IMR-90 (cell line): ENCODE results near the gene KLHL7.

Experiments
- CEBPB ChIP-seq: IDR thresholded peaks from 2 replicates; pipeline ENCODE4 v1.6.1; 2012; ENCODE audit warnings: low read depth, low read length, improper control_type of control experiment
- FOS ChIP-seq: fragments of 150-350 bp; IDR thresholded peaks from 2 replicates; pipeline ENCODE4 v1.6.1; 2016; ENCODE audit warnings: low read depth, low read length
- POLR2A ChIP-seq: IDR thresholded peaks from 2 replicates; pipeline ENCODE4 v1.6.1; 2012; ENCODE audit warnings: mild to moderate bottlenecking, low read depth, low read length
- RAD21 ChIP-seq: IDR thresholded peaks from 2 replicates; pipeline ENCODE4 v1.6.1; 2012; ENCODE audit warnings: low read length, improper control_type of control experiment
- RFX5 ChIP-seq: IDR thresholded peaks from 2 replicates; pipeline ENCODE4 v1.8.0; 2012; ENCODE audit warnings: low read depth, mild to moderate bottlenecking, low read length, moderate library complexity
- SMC3 ChIP-seq: fragments of 150-350 bp; IDR thresholded peaks from 2 replicates; pipeline ENCODE4 v1.6.1; 2016; ENCODE audit warnings: low read depth, mild to moderate bottlenecking, antibody characterized with exemption, low read length, moderate library complexity
- TF ChIP-seq, protein P1 (sequence below): conservative IDR thresholded peaks from 2 replicates; pipeline ENCODE4 v1.5.1; 2012; ENCODE audit warnings: mild to moderate bottlenecking, low read depth, low read length, improper control_type of control experiment
- TF ChIP-seq, protein P2 (sequence below): fragments of 150-350 bp; IDR thresholded peaks from 2 replicates; pipeline ENCODE4 v1.6.1; 2017; ENCODE audit warnings: mild to moderate bottlenecking, antibody characterized with exemption, low read length, low read depth

DNA sequence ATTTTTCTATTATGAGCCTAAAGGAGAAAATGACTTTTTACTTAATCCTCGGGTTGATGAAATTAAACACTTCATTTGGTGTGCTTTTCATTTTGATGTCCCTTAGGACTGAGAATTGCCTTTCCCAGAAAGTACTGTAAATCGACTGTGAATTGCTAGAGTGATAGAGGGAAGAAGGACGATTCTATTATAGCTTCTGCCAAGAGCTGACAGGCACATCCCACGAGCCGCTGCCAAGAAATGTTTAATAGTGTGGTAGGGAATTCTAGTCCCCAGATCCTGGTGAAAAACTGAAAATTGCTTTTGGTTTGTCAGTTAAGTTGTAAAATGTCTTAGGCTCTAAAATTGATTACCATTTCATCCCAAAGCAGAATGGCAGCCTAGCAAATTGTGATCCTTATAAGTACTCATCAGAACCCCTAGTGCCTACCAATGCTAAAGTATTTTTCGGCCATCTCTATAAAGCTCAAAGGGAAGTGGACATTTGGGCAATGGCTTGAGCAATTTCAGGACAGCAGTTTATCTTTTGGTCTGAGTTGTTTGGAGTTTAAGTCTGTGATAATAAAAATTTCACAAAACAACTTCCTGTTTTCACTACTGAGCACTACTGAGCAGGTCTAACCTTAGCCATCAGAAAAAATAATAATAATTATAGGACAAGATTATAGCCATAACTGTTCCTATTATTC lies 47.0 kb upstream of the KLHL7 start:
- TF ChIP-seq, protein P1, sequence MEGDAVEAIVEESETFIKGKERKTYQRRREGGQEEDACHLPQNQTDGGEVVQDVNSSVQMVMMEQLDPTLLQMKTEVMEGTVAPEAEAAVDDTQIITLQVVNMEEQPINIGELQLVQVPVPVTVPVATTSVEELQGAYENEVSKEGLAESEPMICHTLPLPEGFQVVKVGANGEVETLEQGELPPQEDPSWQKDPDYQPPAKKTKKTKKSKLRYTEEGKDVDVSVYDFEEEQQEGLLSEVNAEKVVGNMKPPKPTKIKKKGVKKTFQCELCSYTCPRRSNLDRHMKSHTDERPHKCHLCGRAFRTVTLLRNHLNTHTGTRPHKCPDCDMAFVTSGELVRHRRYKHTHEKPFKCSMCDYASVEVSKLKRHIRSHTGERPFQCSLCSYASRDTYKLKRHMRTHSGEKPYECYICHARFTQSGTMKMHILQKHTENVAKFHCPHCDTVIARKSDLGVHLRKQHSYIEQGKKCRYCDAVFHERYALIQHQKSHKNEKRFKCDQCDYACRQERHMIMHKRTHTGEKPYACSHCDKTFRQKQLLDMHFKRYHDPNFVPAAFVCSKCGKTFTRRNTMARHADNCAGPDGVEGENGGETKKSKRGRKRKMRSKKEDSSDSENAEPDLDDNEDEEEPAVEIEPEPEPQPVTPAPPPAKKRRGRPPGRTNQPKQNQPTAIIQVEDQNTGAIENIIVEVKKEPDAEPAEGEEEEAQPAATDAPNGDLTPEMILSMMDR: no peak
- TF ChIP-seq POLR2A (no peak), RFX5 (no peak), RAD21 (no peak), SMC3 (no peak), CEBPB (no peak), FOS (no peak)
- TF ChIP-seq, protein P2, sequence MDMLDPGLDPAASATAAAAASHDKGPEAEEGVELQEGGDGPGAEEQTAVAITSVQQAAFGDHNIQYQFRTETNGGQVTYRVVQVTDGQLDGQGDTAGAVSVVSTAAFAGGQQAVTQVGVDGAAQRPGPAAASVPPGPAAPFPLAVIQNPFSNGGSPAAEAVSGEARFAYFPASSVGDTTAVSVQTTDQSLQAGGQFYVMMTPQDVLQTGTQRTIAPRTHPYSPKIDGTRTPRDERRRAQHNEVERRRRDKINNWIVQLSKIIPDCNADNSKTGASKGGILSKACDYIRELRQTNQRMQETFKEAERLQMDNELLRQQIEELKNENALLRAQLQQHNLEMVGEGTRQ: no peak
